ENCODE results near the gene SKP1. TPM values are rescaled to one million over a fixed set of nuclear protein-coding genes. Genes with fewer than 3 reads are reported as not detected.

SKP1 gene
- total RNA-seq, 1 donor from 2014 or later, result 333 TPM

DNA sequence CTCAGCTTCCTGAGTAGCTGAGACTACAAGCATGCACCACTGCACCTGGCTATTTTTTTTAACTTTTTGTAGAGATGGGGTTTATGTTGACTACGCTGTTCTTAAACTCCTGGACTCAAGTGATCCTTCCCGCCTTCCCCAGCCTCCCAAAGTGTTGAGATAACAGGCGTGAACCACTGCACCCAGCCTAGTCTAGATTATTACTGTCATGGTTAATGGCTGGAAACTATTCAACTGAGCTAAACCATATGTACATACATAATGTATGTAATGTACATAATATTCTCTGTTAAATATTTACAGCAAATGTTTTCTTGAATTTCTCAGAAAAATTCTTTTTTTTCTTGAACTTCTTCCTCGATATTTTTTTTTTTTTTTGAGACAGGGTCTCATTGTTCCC, 27.8 kb upstream of the SKP1 start:
- Mint-ChIP-seq H3K27me3 (ENCODE audit: unreplicated experiment) (no peaks in the 10 kb centered on the region), H3K27ac (ENCODE audit: unreplicated experiment) (no peak overlapping the region), H3K4me1 (ENCODE audit: unreplicated experiment) (peaks cover 15% of the 10 kb centered on the region), H3K4me3 (ENCODE audit: unreplicated experiment) (no peak overlapping the region), H3K9me3 (ENCODE audit: unreplicated experiment) (no peaks in the 10 kb centered on the region), H3K36me3 (ENCODE audit: unreplicated experiment) (peaks cover 51% of the 10 kb centered on the region)
- peak; percentile 8 for DNase-seq (ENCODE audit: extremely low spot score, unreplicated experiment)
- TF ChIP-seq, protein P1, sequence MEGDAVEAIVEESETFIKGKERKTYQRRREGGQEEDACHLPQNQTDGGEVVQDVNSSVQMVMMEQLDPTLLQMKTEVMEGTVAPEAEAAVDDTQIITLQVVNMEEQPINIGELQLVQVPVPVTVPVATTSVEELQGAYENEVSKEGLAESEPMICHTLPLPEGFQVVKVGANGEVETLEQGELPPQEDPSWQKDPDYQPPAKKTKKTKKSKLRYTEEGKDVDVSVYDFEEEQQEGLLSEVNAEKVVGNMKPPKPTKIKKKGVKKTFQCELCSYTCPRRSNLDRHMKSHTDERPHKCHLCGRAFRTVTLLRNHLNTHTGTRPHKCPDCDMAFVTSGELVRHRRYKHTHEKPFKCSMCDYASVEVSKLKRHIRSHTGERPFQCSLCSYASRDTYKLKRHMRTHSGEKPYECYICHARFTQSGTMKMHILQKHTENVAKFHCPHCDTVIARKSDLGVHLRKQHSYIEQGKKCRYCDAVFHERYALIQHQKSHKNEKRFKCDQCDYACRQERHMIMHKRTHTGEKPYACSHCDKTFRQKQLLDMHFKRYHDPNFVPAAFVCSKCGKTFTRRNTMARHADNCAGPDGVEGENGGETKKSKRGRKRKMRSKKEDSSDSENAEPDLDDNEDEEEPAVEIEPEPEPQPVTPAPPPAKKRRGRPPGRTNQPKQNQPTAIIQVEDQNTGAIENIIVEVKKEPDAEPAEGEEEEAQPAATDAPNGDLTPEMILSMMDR (IDR thresholded peaks at IDR 0.05), result no peak

DNA sequence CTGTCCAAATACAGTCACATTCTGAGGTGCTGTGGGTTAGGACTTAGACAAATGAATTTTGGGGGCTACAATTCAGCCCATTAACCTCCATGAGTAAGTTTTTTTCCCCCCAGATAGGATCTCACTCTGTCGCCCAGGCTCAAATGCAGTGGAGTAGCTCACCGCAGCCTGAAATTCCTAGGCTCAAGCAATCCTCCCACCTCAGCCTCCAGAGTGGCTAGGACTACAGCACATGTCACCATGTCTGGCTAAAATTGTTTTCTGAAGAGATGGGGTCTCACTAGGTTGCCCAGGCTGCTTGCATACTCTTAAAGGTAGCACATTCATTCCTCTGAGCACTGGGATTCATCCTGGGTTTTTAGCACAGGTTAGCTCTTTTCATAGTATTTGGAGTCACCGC, 26.9 kb upstream of the SKP1 start:
- no peak for DNase-seq (ENCODE audit: extremely low spot score, unreplicated experiment)
- H3K27ac Mint-ChIP-seq (ENCODE audit: unreplicated experiment), result no peak overlapping the region
- peaks cover 7% of the 10 kb centered on the region for H3K4me1 Mint-ChIP-seq (ENCODE audit: unreplicated experiment)
- TF ChIP-seq, protein P1 (IDR thresholded peaks at IDR 0.05), result no peak
- H3K4me3 Mint-ChIP-seq (ENCODE audit: unreplicated experiment), result no peak overlapping the region
- no peaks in the 10 kb centered on the region for H3K27me3 Mint-ChIP-seq (ENCODE audit: unreplicated experiment)
- no peaks in the 10 kb centered on the region for H3K9me3 Mint-ChIP-seq (ENCODE audit: unreplicated experiment)
- H3K36me3 Mint-ChIP-seq (ENCODE audit: unreplicated experiment), result peaks cover 60% of the 10 kb centered on the region

DNA sequence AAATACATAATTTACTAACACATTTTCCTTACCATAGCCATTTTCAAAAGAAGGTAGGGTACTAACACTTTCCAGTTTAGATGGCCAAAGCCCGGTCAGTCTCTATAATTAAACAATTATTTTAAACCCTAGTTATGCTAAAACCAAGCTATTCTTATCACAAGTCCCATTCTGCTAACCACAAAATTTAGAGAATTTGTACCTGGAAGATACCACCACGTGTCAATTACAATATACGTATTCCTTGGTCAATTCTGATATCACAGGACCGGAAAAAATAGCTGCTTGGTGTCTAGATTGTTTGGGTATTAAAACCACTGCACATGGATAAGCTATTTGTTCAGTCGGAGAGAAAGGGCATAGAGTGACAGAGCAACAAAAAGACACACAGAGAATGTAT, 18.9 kb upstream of the SKP1 start:
- Mint-ChIP-seq H3K36me3 (ENCODE audit: unreplicated experiment) (peaks cover 48% of the 10 kb centered on the region), H3K27me3 (ENCODE audit: unreplicated experiment) (no peaks in the 10 kb centered on the region), H3K9me3 (ENCODE audit: unreplicated experiment) (no peaks in the 10 kb centered on the region), H3K27ac (ENCODE audit: unreplicated experiment) (no peak overlapping the region), H3K4me1 (ENCODE audit: unreplicated experiment) (no peaks in the 10 kb centered on the region), H3K4me3 (ENCODE audit: unreplicated experiment) (no peak overlapping the region)
- no peak for DNase-seq (ENCODE audit: extremely low spot score, unreplicated experiment)
- TF ChIP-seq, protein P1 (IDR thresholded peaks at IDR 0.05), result no peak

DNA sequence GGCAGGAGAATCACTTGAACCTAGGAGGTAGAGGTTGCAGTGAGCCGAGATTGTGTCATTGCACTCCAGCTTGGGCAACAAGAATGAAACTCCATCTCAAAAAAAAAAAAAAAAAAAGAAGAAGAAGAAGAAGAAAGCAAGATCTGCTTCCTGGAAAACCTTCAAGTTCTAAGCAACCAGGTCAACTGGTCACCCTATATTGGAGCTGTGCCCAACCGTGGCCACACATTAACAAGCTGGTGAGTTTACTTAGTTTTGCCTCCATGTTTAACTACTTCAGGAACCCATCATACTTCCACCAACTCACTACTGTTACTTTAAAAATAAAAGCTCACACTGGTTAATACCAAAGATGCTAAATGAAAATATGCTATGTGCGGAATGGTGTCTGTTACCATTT, 12.3 kb upstream of the SKP1 start:
- Mint-ChIP-seq H3K4me1 (ENCODE audit: unreplicated experiment) (peaks cover 1% of the 10 kb centered on the region), H3K36me3 (ENCODE audit: unreplicated experiment) (peaks cover 4% of the 10 kb centered on the region), H3K9me3 (ENCODE audit: unreplicated experiment) (no peaks in the 10 kb centered on the region), H3K27me3 (ENCODE audit: unreplicated experiment) (no peaks in the 10 kb centered on the region), H3K27ac (ENCODE audit: unreplicated experiment) (no peak overlapping the region), H3K4me3 (ENCODE audit: unreplicated experiment) (no peak overlapping the region)
- TF ChIP-seq, protein P1 (IDR thresholded peaks at IDR 0.05), result no peak
- no peak for DNase-seq (ENCODE audit: extremely low spot score, unreplicated experiment)

DNA sequence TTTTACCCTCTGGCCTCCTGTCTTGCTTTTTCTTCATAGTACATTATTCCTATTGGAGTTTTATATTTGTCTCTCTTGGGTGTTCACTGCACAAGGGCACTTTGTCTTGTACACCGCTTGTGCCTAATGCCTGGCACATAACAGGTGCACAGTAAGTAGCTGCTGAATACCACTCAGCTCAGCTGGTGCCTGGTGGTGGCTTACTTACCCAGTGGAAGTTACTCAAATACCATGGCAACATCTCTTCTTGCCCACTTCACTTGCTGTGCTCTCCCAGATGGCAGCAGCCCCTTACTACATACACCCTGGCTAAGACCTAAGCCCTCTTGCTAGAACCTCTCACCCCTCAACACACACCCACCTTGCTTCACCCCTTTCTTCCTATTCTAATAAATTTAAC, 11.3 kb upstream of the SKP1 start:
- H3K36me3 Mint-ChIP-seq (ENCODE audit: unreplicated experiment), result no peaks in the 10 kb centered on the region
- no peak overlapping the region for H3K4me3 Mint-ChIP-seq (ENCODE audit: unreplicated experiment)
- peaks cover 1% of the 10 kb centered on the region for H3K4me1 Mint-ChIP-seq (ENCODE audit: unreplicated experiment)
- H3K27ac Mint-ChIP-seq (ENCODE audit: unreplicated experiment), result no peak overlapping the region
- H3K9me3 Mint-ChIP-seq (ENCODE audit: unreplicated experiment), result no peaks in the 10 kb centered on the region
- no peak for DNase-seq (ENCODE audit: extremely low spot score, unreplicated experiment)
- H3K27me3 Mint-ChIP-seq (ENCODE audit: unreplicated experiment), result no peaks in the 10 kb centered on the region
- TF ChIP-seq, protein P1 (IDR thresholded peaks at IDR 0.05), result no peak
